ENCODE results near the gene EFHC1. TPM values are rescaled to one million over a fixed set of nuclear protein-coding genes. Genes with fewer than 3 reads are reported as not detected.

EFHC1 gene
- total and polyA plus RNA-seq, 2 experiments from 2014 or later, result 17.4 to 18.3 TPM

DNA sequence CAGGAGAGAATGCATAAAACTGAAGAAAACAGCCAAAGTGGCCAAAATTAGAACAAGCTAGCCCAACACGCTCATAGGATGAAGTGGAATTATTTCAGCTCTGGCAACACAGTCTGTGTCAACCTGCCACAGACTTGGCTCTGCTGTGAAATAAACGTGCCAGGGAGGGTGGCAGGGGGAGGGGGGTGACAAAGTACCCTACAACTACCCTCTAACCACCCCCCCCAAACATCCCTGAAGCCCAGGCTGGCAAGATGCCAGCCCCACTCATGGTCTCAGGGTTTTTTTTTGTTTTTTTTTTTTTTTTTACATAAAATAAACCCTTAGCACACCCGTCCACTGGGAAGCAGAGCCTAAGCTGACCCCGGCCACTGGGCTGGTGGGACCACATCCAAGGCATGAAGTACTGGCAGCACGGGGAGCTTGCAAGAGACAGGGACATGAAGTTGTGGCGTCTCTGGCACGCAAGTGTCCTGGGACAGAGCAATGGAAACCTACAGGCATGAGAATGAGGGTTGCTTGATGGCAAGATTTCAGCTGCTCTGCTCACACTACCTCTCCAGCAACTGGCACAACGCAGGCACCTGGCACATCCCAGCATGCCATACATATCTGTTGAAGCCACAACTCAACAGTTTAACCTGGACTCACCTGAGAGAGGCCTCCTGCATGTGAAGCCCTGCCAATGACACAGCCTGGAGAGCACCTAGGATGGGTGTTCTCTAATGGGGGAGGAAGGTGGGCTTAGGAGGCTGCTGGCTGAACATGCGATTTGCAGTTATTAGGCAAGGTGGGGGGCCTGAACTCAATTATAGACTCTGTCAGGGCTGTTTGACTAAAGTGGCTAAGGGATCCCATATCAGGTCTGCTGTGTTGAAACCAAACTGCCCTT, 80.3 kb downstream of the EFHC1 start:
- TF ChIP-seq, protein P1, sequence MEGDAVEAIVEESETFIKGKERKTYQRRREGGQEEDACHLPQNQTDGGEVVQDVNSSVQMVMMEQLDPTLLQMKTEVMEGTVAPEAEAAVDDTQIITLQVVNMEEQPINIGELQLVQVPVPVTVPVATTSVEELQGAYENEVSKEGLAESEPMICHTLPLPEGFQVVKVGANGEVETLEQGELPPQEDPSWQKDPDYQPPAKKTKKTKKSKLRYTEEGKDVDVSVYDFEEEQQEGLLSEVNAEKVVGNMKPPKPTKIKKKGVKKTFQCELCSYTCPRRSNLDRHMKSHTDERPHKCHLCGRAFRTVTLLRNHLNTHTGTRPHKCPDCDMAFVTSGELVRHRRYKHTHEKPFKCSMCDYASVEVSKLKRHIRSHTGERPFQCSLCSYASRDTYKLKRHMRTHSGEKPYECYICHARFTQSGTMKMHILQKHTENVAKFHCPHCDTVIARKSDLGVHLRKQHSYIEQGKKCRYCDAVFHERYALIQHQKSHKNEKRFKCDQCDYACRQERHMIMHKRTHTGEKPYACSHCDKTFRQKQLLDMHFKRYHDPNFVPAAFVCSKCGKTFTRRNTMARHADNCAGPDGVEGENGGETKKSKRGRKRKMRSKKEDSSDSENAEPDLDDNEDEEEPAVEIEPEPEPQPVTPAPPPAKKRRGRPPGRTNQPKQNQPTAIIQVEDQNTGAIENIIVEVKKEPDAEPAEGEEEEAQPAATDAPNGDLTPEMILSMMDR (IDR thresholded peaks at IDR 0.05; ENCODE audit: poor library complexity), result no peak
- TF ChIP-seq EZH2 (IDR thresholded peaks at IDR 0.05; ENCODE audit: borderline replicate concordance) (no peak), EZH2phosphoT487 (IDR thresholded peaks at IDR 0.05; ENCODE audit: low read depth, severe bottlenecking, unreplicated experiment) (no peak)
- Histone ChIP-seq H3K4me3 (no peak overlapping the region), H3K27ac (no peak overlapping the region), H3K27me3 (no peaks in the 10 kb centered on the region), H4K20me1 (ENCODE audit: insufficient read depth, poor library complexity, severe bottlenecking) (no peaks in the 10 kb centered on the region), H3K9me3 (ENCODE audit: low read depth) (no peaks in the 10 kb centered on the region), H3K4me2 (no peak overlapping the region), H3K4me1 (ENCODE audit: insufficient read depth) (no peaks in the 10 kb centered on the region), H2AFZ (no peak overlapping the region), H3K79me2 (no peaks in the 10 kb centered on the region), H3K9me2 (replicated peaks; ENCODE audit: insufficient read depth) (no peaks in the 10 kb centered on the region), H3K36me3 (replicated peaks; ENCODE audit: insufficient read depth, low read depth) (no peaks in the 10 kb centered on the region)
- DNase-seq (ENCODE audit: low spot score), result no peak
- WGBS (ENCODE audit: low lambda C conversion rate, missing lambda C conversion rate), result 92% methylated on average over 9 of the region's 9 CpGs

DNA sequence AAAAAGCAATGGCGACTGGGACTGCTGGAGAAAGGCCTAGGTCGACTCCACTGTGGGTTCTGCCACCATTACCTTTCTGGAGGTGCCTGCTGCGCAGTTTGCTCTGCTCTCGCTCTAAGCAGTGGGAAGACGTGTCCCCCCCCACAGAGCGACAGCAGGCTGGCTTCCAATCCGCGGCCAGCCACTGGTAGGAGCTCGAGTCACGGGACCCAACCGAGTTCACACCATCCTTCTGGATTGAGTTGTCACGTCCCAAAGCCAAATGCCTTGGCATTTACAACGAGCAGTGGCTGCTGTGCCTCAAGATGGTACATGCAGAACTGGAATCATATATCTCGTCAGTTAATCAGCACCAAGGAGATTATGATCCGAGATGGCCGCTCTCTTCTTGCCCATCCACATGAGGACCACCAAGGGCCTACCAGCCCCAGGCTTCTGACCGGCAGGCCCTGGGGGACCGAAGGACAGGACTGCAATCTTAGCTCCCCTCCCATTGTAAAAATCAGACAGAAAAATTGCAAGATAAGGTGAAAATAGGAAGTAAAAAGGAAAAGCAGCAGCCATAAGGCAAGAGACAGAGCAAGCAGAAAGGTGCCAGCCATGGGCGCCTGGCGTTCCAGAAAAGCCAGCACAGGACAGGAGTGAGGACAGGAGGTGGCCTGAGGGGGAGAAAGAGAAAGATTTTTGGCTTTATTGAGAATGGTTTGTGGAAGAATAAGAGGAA, 82.3 kb downstream of the EFHC1 start:
- no peaks in the 10 kb centered on the region for H3K79me2 ChIP-seq
- no peak overlapping the region for H2AFZ ChIP-seq
- 93% methylated on average over 20 of the region's 20 CpGs for WGBS (ENCODE audit: low lambda C conversion rate, missing lambda C conversion rate)
- H3K4me3 ChIP-seq, result no peak overlapping the region
- no peak overlapping the region for H3K27ac ChIP-seq
- H3K27me3 ChIP-seq, result no peaks in the 10 kb centered on the region
- no peaks in the 10 kb centered on the region for H3K9me3 ChIP-seq (ENCODE audit: low read depth)
- H3K36me3 ChIP-seq (replicated peaks; ENCODE audit: insufficient read depth, low read depth), result no peaks in the 10 kb centered on the region
- no peak for TF ChIP-seq EZH2 (IDR thresholded peaks at IDR 0.05; ENCODE audit: borderline replicate concordance)
- TF ChIP-seq, protein P1 (IDR thresholded peaks at IDR 0.05; ENCODE audit: poor library complexity), result no peak
- no peak for TF ChIP-seq EZH2phosphoT487 (IDR thresholded peaks at IDR 0.05; ENCODE audit: low read depth, severe bottlenecking, unreplicated experiment)
- DNase-seq (ENCODE audit: low spot score), result no peak
- H3K4me2 ChIP-seq, result no peak overlapping the region
- H4K20me1 ChIP-seq (ENCODE audit: insufficient read depth, poor library complexity, severe bottlenecking), result no peaks in the 10 kb centered on the region
- H3K4me1 ChIP-seq (ENCODE audit: insufficient read depth), result no peaks in the 10 kb centered on the region
- H3K9me2 ChIP-seq (replicated peaks; ENCODE audit: insufficient read depth), result no peaks in the 10 kb centered on the region

DNA sequence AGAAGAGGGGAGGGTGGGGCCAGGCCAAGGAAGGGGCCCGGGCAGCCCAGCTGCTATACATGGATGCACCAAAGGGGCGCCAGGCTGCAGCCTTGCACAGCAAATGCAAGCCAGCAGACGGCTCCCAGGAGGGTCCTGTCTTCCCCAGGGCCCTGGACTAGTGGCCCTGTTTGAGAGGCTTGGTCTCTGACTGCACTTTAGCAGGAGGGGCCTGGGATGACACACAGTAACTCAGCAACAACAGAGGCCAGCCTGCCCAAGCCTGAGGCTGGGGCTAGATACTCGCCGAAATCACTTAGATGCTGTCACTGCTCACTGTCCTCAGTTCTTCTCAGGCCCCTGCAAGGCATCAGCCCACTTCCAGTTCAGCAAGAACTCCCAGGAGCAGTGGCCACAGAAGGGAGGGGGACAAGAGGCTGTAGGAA, 83.2 kb downstream of the EFHC1 start:
- Histone ChIP-seq H3K27me3 (no peaks in the 10 kb centered on the region), H3K9me2 (replicated peaks; ENCODE audit: insufficient read depth) (no peaks in the 10 kb centered on the region), H3K9me3 (ENCODE audit: low read depth) (no peaks in the 10 kb centered on the region), H3K36me3 (replicated peaks; ENCODE audit: insufficient read depth, low read depth) (no peaks in the 10 kb centered on the region), H3K27ac (peak overlapping the region; percentile 48), H4K20me1 (ENCODE audit: insufficient read depth, poor library complexity, severe bottlenecking) (no peaks in the 10 kb centered on the region), H3K79me2 (no peaks in the 10 kb centered on the region), H3K4me3 (no peak overlapping the region), H2AFZ (no peak overlapping the region), H3K4me1 (ENCODE audit: insufficient read depth) (no peaks in the 10 kb centered on the region), H3K4me2 (no peak overlapping the region)
- WGBS (ENCODE audit: low lambda C conversion rate, missing lambda C conversion rate), result 75% methylated on average over 5 of the region's 5 CpGs
- no peak for DNase-seq (ENCODE audit: low spot score)
- TF ChIP-seq, protein P1 (IDR thresholded peaks at IDR 0.05; ENCODE audit: poor library complexity), result no peak
- TF ChIP-seq EZH2phosphoT487 (IDR thresholded peaks at IDR 0.05; ENCODE audit: low read depth, severe bottlenecking, unreplicated experiment) (no peak), EZH2 (IDR thresholded peaks at IDR 0.05; ENCODE audit: borderline replicate concordance) (no peak)
